Neural progenitor cell (in vitro differentiated cells): Measurements from ENCODE around the gene C1QC.

ENCODE experiments used
- CTCF ChIP-seq: fragments of 200-600 bp; sonication (generic); IDR thresholded peaks from 2 replicates; pipeline ENCODE4 v1.5.1; 2017; ENCODE audit warnings: antibody characterized with exemption, mild to moderate bottlenecking
- EZH2 ChIP-seq: fragments of 200-600 bp; sonication (generic); IDR thresholded peaks from 2 replicates; pipeline ENCODE4 v1.6.1; 2017; ENCODE audit warnings: antibody characterized with exemption, mild to moderate bottlenecking, moderate library complexity
- EZH2phosphoT487 ChIP-seq: fragments of 200-600 bp; sonication (generic); IDR thresholded peaks from 2 replicates; pipeline ENCODE4 v1.6.1; 2017; ENCODE audit warnings: antibody characterized with exemption

DNA sequence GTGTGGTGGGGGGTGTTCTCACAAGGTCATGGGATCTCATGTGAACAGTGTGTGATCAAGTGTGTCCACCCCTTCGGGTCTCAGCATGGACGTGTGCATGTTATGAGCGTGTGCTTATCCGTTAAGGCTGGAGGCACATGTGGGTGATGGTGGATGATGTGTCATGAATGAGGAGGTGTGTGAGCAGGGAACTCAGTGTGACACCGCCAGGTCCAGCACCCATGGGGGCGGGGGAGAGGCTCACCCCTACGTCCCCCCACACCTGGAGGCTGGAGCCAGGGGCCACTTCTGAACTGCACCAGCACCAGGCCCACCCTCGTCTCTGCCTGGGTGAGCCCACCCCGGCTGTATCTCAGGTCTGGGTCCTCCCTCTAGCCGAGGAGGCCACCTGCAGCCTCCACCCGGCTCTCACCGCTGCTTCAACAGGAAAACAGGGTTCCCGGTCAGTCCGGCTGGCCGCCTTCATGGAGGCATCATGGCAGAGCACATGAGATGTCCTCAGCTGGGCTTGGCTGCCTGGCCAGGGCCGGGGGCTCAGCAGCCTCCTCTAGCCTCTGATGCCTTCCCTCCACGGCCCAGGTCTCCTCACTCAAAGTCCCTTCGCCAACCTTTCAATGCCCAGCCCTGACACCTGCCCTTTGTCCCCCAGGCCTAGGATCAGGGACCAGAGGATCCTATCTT is 41.2 kb upstream of the C1QC start:
- TF ChIP-seq CTCF (no peak), EZH2phosphoT487 (no peak), EZH2 (no peak)
